Neural cell (in vitro differentiated cells): ENCODE data around the gene SLC17A9. TPM values are rescaled to one million over a fixed set of nuclear protein-coding genes. Genes with fewer than 3 reads are reported as not detected.

Experiments used
- H2AFZ ChIP-seq: fragments of 200-600, 300-800 bp; sonication (generic), shearing (Covaris generic); 2 replicates; pipeline ENCODE4 v1.6.0; 2014; ENCODE audit warnings: low read depth, mild to moderate bottlenecking, antibody characterized with exemption, low read length, moderate library complexity
- H3F3A ChIP-seq: fragments of 200-600 bp; shearing (Covaris generic); 2 replicates; pipeline ENCODE4 v1.6.1; 2016; ENCODE audit warnings: mild to moderate bottlenecking, moderate library complexity, mixed read lengths, antibody characterized with exemption, low read length; ENCODE audit not compliant: insufficient read depth, poor library complexity, severe bottlenecking
- H3K27ac ChIP-seq: fragments of 200-600, 300-800 bp; sonication (generic), shearing (Covaris generic); 2 replicates; pipeline ENCODE4 v1.5.1; 2014; ENCODE audit warnings: mild to moderate bottlenecking, low read length, moderate library complexity
- H3K27me3 ChIP-seq: fragments of 300-800, 200-600 bp; sonication (generic), shearing (Covaris generic); 2 replicates; pipeline ENCODE4 v1.6.0; 2014; ENCODE audit warnings: mild to moderate bottlenecking, low read depth, low read length, moderate library complexity; ENCODE audit not compliant: insufficient read depth
- H3K36me3 ChIP-seq: fragments of 300-800, 200-600 bp; sonication (generic), shearing (Covaris generic); 2 replicates; pipeline ENCODE4 v1.5.1; 2014; ENCODE audit warnings: mild to moderate bottlenecking, antibody characterized with exemption, low read length, moderate library complexity; ENCODE audit not compliant: insufficient read depth
- H3K4me2 ChIP-seq: fragments of 300-800, 200-600 bp; sonication (generic), shearing (Covaris generic); 2 replicates; pipeline ENCODE4 v1.6.0; 2014; ENCODE audit warnings: mild to moderate bottlenecking, low read length
- H3K4me3 ChIP-seq: fragments of 300-800, 200-600 bp; sonication (generic), shearing (Covaris generic); 2 replicates; pipeline ENCODE4 v1.5.1; 2014; ENCODE audit warnings: mild to moderate bottlenecking, low read length, moderate library complexity
- H3K79me2 ChIP-seq: fragments of 200-600 bp; shearing (Covaris generic); replicated peaks from 2 replicates; pipeline ENCODE4 v1.6.0; 2014; ENCODE audit warnings: mild to moderate bottlenecking, low read length, moderate library complexity; ENCODE audit not compliant: insufficient read depth
- H3K9ac ChIP-seq: fragments of 300-800, 200-600 bp; sonication (generic), shearing (Covaris generic); 2 replicates; pipeline ENCODE4 v1.6.1; 2016; ENCODE audit warnings: mild to moderate bottlenecking, low read length, mixed read lengths
- H3K9me2 ChIP-seq: fragments of 200-600 bp; shearing (Covaris generic); 2 replicates; pipeline ENCODE4 v1.6.1; 2016; ENCODE audit warnings: mild to moderate bottlenecking, low read length, mixed read lengths; ENCODE audit not compliant: insufficient read depth
- H3K9me3 ChIP-seq: fragments of 200-600, 300-800 bp; sonication (generic), shearing (Covaris generic); 2 replicates; pipeline ENCODE4 v1.6.1; 2016; ENCODE audit warnings: mild to moderate bottlenecking, mixed run types, low read length, moderate library complexity, mixed read lengths
- H4K20me1 ChIP-seq: fragments of 200-600 bp; shearing (Covaris generic); 2 replicates; pipeline ENCODE4 v1.6.1; 2016; ENCODE audit warnings: mild to moderate bottlenecking, mixed run types; ENCODE audit not compliant: insufficient read depth
- CTCF ChIP-seq: fragments of 450-650 bp; IDR thresholded peaks from 2 replicates; pipeline ENCODE4 v1.5.1; 2014; ENCODE audit warnings: antibody characterized with exemption, mild to moderate bottlenecking, moderate library complexity; ENCODE audit not compliant: poor library complexity, severe bottlenecking
- EP300 ChIP-seq: fragments of 450-650 bp; conservative IDR thresholded peaks from 2 replicates; pipeline ENCODE4 v1.6.1; 2014; ENCODE audit warnings: antibody characterized with exemption, mild to moderate bottlenecking, moderate library complexity; ENCODE audit not compliant: poor library complexity, severe bottlenecking
- EZH2 ChIP-seq: fragments of 200-600, 300-800 bp; shearing (Covaris generic), sonication (generic); IDR thresholded peaks from 2 replicates; pipeline ENCODE4 v1.6.1; 2014; ENCODE audit warnings: antibody characterized with exemption, low read length, borderline replicate concordance, mild to moderate bottlenecking; ENCODE audit not compliant: insufficient read depth, poor library complexity, severe bottlenecking
- MXI1 ChIP-seq: fragments of 450-650 bp; conservative IDR thresholded peaks from 2 replicates; pipeline ENCODE4 v1.6.1; 2014; ENCODE audit warnings: antibody characterized with exemption, mild to moderate bottlenecking; ENCODE audit not compliant: poor library complexity, severe bottlenecking
- POLR2AphosphoS5 ChIP-seq: IDR thresholded peaks from 2 replicates; pipeline ENCODE4 v1.6.1; 2012
- RAD21 ChIP-seq: fragments of 450-650 bp; conservative IDR thresholded peaks from 2 replicates; pipeline ENCODE4 v1.6.1; 2014; ENCODE audit warnings: antibody characterized with exemption, mild to moderate bottlenecking, moderate library complexity
- SMC3 ChIP-seq: fragments of 450-650 bp; conservative IDR thresholded peaks from 2 replicates; pipeline ENCODE4 v1.6.1; 2014; ENCODE audit warnings: antibody characterized with exemption, mild to moderate bottlenecking, moderate library complexity; ENCODE audit not compliant: poor library complexity
- TAF1 ChIP-seq: IDR thresholded peaks from 2 replicates; pipeline ENCODE4 v1.6.1; 2012; ENCODE audit warnings: low read depth
- polyA plus RNA-seq: library from polyadenylated mRNA; depleted of rRNA; stranded (reverse); fragments of >200 nt; gene quantifications from 2 replicates; pipeline ENCODE4 v1.2.3, GENCODE V29; 2014
- TF ChIP-seq, protein P1 (sequence below): IDR thresholded peaks from 2 replicates; pipeline ENCODE4 v1.6.1; 2012; ENCODE audit warnings: borderline replicate concordance

The SLC17A9 gene
- polyA plus RNA-seq, 1 donor from 2014 or later: not detected

DNA sequence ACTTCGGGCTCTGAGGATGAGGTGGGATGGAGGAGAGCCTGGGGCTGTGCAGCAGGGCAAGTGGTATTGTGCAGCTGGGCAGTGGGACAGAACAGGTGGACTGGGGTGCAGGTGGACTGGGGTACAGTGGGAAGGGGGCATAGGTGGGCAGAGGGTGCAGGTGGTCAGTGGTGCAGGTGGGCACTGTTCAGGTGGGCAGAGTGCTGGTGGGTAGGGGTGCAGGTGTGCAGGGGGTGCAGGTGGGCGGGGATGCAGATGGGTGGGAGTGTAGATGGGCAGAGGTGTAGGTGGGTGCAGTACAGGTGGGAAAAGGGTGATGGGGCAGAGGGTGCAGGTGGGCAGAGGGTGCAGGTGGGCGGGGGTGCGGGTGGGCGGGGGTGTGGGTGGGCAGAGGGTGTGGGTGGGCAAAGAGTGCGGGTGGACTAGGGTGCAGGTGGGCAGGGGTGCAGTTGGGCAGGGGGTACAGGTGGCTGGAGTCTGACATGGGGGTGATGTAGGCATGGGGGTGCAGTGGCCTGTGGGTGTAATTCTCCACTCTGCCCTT, 33.8 kb downstream of the SLC17A9 start:
- no peaks in the 10 kb centered on the region for H4K20me1 ChIP-seq
- H3K27ac ChIP-seq: no peak overlapping the region

GRCh38 chr20:62987114-62987513, 34.6 kb downstream of the SLC17A9 start:
- Histone ChIP-seq H2AFZ (no peak overlapping the region), H3K4me2 (no peak overlapping the region), H3K27me3 (no peaks in the 10 kb centered on the region), H3K9ac (no peak overlapping the region), H3K79me2 (no peaks in the 10 kb centered on the region), H3K36me3 (no peaks in the 10 kb centered on the region), H4K20me1 (no peaks in the 10 kb centered on the region), H3K9me2 (no peaks in the 10 kb centered on the region), H3K4me3 (no peak overlapping the region), H3K9me3 (no peaks in the 10 kb centered on the region), H3F3A (no peaks in the 10 kb centered on the region), H3K27ac (no peak overlapping the region)
- TF ChIP-seq, protein P1, sequence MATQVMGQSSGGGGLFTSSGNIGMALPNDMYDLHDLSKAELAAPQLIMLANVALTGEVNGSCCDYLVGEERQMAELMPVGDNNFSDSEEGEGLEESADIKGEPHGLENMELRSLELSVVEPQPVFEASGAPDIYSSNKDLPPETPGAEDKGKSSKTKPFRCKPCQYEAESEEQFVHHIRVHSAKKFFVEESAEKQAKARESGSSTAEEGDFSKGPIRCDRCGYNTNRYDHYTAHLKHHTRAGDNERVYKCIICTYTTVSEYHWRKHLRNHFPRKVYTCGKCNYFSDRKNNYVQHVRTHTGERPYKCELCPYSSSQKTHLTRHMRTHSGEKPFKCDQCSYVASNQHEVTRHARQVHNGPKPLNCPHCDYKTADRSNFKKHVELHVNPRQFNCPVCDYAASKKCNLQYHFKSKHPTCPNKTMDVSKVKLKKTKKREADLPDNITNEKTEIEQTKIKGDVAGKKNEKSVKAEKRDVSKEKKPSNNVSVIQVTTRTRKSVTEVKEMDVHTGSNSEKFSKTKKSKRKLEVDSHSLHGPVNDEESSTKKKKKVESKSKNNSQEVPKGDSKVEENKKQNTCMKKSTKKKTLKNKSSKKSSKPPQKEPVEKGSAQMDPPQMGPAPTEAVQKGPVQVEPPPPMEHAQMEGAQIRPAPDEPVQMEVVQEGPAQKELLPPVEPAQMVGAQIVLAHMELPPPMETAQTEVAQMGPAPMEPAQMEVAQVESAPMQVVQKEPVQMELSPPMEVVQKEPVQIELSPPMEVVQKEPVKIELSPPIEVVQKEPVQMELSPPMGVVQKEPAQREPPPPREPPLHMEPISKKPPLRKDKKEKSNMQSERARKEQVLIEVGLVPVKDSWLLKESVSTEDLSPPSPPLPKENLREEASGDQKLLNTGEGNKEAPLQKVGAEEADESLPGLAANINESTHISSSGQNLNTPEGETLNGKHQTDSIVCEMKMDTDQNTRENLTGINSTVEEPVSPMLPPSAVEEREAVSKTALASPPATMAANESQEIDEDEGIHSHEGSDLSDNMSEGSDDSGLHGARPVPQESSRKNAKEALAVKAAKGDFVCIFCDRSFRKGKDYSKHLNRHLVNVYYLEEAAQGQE: no peak
- no peak for TF ChIP-seq EZH2
- no peak for TF ChIP-seq POLR2AphosphoS5
- no peak for TF ChIP-seq TAF1
- TF ChIP-seq SMC3: no peak

More for the DNA sequence above, 33.8 kb downstream of the SLC17A9 start:
- Histone ChIP-seq H3K4me3 (no peak overlapping the region), H3K27me3 (no peaks in the 10 kb centered on the region), H3F3A (no peaks in the 10 kb centered on the region), H3K36me3 (no peaks in the 10 kb centered on the region), H3K9me2 (no peaks in the 10 kb centered on the region), H3K79me2 (no peaks in the 10 kb centered on the region), H3K4me2 (no peak overlapping the region), H3K9ac (no peak overlapping the region), H2AFZ (no peak overlapping the region), H3K9me3 (no peaks in the 10 kb centered on the region)
- TF ChIP-seq CTCF (no peak), MXI1 (no peak), EZH2 (no peak), SMC3 (no peak), RAD21 (no peak), TAF1 (no peak), EP300 (no peak), POLR2AphosphoS5 (no peak)
- TF ChIP-seq, protein P1: no peak
